C4-2B (cell line): ENCODE data around the gene RNMT.
"Not testable (repeated sequence)": the region's sequence is repeated elsewhere in the genome, so short reads cannot be mapped to it uniquely, and the experiment has no call there.

Experiments
- H3K27ac ChIP-seq: fragments of 450-650 bp; 2 replicates; pipeline ENCODE4 v1.5.1; 2017
- ZFX ChIP-seq: fragments of 450-650 bp; IDR thresholded peaks from 2 replicates; pipeline ENCODE4 v1.6.1; 2017
- TF ChIP-seq, protein P1 (sequence below): fragments of 450-650 bp; conservative IDR thresholded peaks from 2 replicates; pipeline ENCODE4 v1.5.1; 2017; ENCODE audit warnings: mild to moderate bottlenecking

The RNMT gene

GRCh38 chr18:13745696-13746095 lies 19.2 kb downstream of the RNMT start:
- TF ChIP-seq, protein P1, sequence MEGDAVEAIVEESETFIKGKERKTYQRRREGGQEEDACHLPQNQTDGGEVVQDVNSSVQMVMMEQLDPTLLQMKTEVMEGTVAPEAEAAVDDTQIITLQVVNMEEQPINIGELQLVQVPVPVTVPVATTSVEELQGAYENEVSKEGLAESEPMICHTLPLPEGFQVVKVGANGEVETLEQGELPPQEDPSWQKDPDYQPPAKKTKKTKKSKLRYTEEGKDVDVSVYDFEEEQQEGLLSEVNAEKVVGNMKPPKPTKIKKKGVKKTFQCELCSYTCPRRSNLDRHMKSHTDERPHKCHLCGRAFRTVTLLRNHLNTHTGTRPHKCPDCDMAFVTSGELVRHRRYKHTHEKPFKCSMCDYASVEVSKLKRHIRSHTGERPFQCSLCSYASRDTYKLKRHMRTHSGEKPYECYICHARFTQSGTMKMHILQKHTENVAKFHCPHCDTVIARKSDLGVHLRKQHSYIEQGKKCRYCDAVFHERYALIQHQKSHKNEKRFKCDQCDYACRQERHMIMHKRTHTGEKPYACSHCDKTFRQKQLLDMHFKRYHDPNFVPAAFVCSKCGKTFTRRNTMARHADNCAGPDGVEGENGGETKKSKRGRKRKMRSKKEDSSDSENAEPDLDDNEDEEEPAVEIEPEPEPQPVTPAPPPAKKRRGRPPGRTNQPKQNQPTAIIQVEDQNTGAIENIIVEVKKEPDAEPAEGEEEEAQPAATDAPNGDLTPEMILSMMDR = no peak
- no peak for TF ChIP-seq ZFX
- no peak overlapping the region for H3K27ac ChIP-seq

- TF ChIP-seq ZFX = no peak
- TF ChIP-seq, protein P1 = no peak; the same call in 1 of the 2 replicates
- no peak overlapping the region for H3K27ac ChIP-seq
Observed at GRCh38 chr18:13746633-13747032, 20.2 kb downstream of the RNMT start.

GRCh38 chr18:13751599-13751998 lies 25.1 kb downstream of the RNMT start:
- not testable (repeated sequence) for H3K27ac ChIP-seq

DNA sequence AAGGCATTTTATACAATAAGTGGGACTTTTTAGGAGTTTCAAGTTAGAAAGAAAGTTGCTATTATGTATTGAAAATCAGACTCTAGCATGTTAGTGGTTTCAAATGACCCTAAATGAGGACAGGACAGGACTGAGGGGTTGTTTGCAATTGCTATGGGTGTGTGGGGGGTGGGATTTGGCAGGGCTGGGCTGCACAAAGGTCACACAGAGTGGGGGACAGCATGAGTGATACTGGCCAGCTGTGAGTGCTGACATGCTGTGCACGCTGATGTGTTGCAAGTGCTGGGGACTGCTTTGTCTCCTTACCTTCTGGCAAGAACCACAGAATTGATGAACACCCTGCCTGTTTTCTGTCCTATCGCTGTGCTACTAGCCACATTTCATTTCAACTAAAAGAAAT lies 29.8 kb downstream of the RNMT start:
- no peak overlapping the region for H3K27ac ChIP-seq
- TF ChIP-seq, protein P1 = no peak
- no peak for TF ChIP-seq ZFX

DNA sequence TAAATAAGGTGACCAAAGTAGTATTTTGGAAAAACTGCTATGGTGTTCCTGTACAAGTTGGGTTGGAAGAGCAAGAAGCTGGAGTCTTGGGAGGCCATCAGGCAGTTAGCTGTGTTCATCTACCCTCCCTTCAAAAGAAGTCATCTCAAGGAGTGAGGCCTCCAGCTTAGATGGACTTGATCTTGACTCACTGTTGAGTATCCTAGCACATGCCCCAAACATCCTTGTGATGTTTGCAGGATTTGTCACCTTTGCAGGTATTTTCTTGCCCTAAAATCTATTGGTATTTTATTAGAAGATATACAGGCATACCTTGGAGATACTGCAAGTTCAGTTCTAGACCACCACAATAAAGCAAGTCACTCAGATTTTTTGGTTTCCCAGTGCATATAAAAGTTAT lies 30.2 kb downstream of the RNMT start:
- no peak overlapping the region for H3K27ac ChIP-seq
- TF ChIP-seq, protein P1 = no peak

GRCh38 chr18:13758622-13759021 lies 32.1 kb downstream of the RNMT start:
- H3K27ac ChIP-seq = no peak overlapping the region
- no peak for TF ChIP-seq ZFX
- TF ChIP-seq, protein P1 = no peak

DNA sequence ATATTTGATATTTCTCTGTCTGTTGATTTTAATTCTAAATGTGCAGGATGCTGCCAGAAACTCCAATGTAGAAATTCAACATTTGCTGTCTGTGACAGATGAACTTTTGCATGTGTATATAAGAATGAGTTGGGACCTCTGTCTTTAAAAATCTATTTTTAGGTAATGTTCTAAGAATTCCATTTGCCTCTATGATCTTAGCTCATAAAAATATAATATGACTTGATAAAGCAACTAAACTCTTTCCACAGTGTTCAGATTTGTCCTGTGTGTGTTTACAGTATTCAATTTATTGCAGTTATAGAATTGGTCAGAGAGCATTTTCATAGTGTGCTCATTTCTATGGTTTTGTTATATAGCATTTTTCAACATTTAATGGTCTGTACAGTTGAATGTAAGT lies 33.6 kb downstream of the RNMT start:
- no peak overlapping the region for H3K27ac ChIP-seq
- no peak for TF ChIP-seq ZFX
- TF ChIP-seq, protein P1 = no peak

DNA sequence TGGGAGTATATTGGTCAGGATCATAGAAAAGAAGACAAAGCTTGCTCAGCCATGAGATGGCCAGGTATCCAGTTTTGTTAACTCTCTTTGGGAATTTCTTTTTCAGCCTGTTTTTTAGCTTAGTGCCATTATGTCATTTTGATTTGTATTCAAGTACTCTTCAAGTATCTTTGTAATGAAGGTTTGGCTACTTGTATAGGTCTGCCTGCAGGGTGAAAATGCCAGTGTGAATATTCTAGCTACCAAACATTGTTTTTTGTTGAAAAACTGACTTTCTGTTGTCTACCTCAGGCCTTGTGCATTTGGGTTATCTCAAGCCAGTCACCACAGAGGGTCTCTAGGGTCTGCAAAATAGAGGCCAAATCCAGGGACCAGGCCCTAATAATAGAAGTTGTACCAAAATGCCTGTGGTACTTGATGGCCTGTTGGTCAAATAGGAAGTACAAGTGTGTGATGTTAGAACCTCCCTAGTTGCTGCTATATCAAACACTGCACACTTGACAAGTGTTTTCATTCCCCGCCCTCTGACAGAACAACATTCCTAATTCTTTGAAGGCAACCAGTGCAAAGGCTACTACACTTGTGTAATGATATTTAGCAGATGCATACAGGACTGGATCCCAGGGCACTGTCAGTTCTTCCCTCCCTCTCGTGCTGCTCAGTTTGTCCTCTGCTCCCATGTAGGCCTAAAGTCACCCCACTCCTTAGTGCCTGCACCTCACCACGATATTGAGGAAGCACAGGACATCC lies 36.4 kb downstream of the RNMT start:
- H3K27ac ChIP-seq = no peak overlapping the region
- TF ChIP-seq, protein P1 = no peak
- no peak for TF ChIP-seq ZFX
